SK-N-SH (cell line): ENCODE measurements around the gene HOTAIR. TPM values are rescaled to one million over a fixed set of nuclear protein-coding genes. Genes with fewer than 3 reads are reported as not detected.
A peak's percentile ranks its signal among the peaks of the same experiment; 100 is the strongest.

Experiments
- CTCF ChIA-PET: fragments of 300-600, 350-600 bp; formaldehyde crosslinking; extraction: SDS; loops from one replicate; lab custom pipeline; 2021; lab: Yijun Ruan, JAX
- POLR2A ChIA-PET: fragments of 350-600 bp; sonication (Branson Sonifier 250); formaldehyde crosslinking; extraction: SDS; loops from one replicate; lab custom pipeline; 2020; ENCODE audit warnings: antibody characterized with exemption, inconsistent platforms; lab: Yijun Ruan, JAX
- DNase-seq: peaks from one replicate; pipeline ENCODE4 v3.0.0; 2012
- H2AFZ ChIP-seq: fragments of 200-600 bp; sonication (generic); 2 replicates; pipeline ENCODE4 v1.8.1; 2016; ENCODE audit warnings: antibody characterized with exemption, mild to moderate bottlenecking, low read depth
- H3F3A ChIP-seq: fragments of 200-600 bp; sonication (generic); replicated peaks from 2 replicates; pipeline ENCODE3; 2016; ENCODE audit warnings: antibody characterized with exemption, mild to moderate bottlenecking; ENCODE audit not compliant: insufficient read depth
- H3K27ac ChIP-seq, 2 experiments: fragments of 200-500 bp in 1 of 2; fragments of 200-600 bp in 1 of 2; sonication (Bioruptor generic) in 1 of 2; sonication (generic), shearing (Covaris generic) in 1 of 2; 2 replicates each; pipeline versions ENCODE4 v1.5.1 to v1.6.1; 2014 to 2016; ENCODE audit warnings: low read depth in 2 of 2, inconsistent platforms in 1 of 2, low read length in 1 of 2, mild to moderate bottlenecking in 1 of 2, mixed read lengths in 1 of 2
- H3K27me3 ChIP-seq: fragments of 200-600 bp; sonication (generic), shearing (Covaris generic); 2 replicates; pipeline ENCODE4 v1.6.1; 2016; ENCODE audit warnings: mixed run types; ENCODE audit not compliant: insufficient read depth
- H3K36me3 ChIP-seq, 2 experiments: fragments of 200-500 bp in 1 of 2; fragments of 200-600 bp in 1 of 2; sonication (Bioruptor generic) in 1 of 2; sonication (generic) in 1 of 2; replicated peaks in 1 of 2; 2 replicates each; pipeline versions ENCODE3 to v1.5.1; 2014 to 2016; ENCODE audit warnings: low read length in 1 of 2, mild to moderate bottlenecking in 1 of 2; ENCODE audit not compliant: insufficient read depth in 2 of 2, control insufficient read depth in 1 of 2
- H3K4me1 ChIP-seq, 2 experiments: fragments of 200-500 bp in 1 of 2; fragments of 200-600 bp in 1 of 2; sonication (Bioruptor generic) in 1 of 2; sonication (generic), shearing (Covaris generic) in 1 of 2; 2 replicates each; pipeline versions ENCODE4 v1.5.1 to v1.6.1; 2014 to 2016; ENCODE audit warnings: low read depth in 1 of 2, low read length in 1 of 2, mixed run types in 1 of 2; ENCODE audit not compliant: insufficient read depth in 2 of 2, control insufficient read depth in 1 of 2
- H3K4me2 ChIP-seq: fragments of 200-600 bp; sonication (generic), shearing (Covaris generic); 2 replicates; pipeline ENCODE4 v1.6.1; 2017; ENCODE audit warnings: mixed run types
- H3K4me3 ChIP-seq, 2 experiments: fragments of 200-500 bp in 1 of 2; fragments of 200-600 bp in 1 of 2; sonication (Bioruptor generic) in 1 of 2; sonication (generic), shearing (Covaris generic) in 1 of 2; 2 replicates each; pipeline versions ENCODE4 v1.5.1 to v1.8.1; 2014 to 2016; ENCODE audit warnings: low read depth in 2 of 2, inconsistent platforms in 1 of 2, low read length in 1 of 2, mild to moderate bottlenecking in 1 of 2, mixed read lengths in 1 of 2, moderate library complexity in 1 of 2
- H3K79me2 ChIP-seq: fragments of 200-600 bp; sonication (generic); 2 replicates; pipeline ENCODE4 v1.8.1; 2017; ENCODE audit warnings: mild to moderate bottlenecking; ENCODE audit not compliant: insufficient read depth
- H3K9ac ChIP-seq: fragments of 200-600 bp; sonication (generic); 2 replicates; pipeline ENCODE4 v1.6.1; 2017; ENCODE audit warnings: mixed run types
- H3K9me2 ChIP-seq: fragments of 200-600 bp; sonication (generic); 2 replicates; pipeline ENCODE4 v1.6.1; 2017; ENCODE audit warnings: mixed run types
- H3K9me3 ChIP-seq: fragments of 200-600 bp; sonication (generic); 2 replicates; pipeline ENCODE4 v1.6.1; 2017; ENCODE audit warnings: mixed run types, mild to moderate bottlenecking, moderate library complexity
- H4K20me1 ChIP-seq: fragments of 200-600 bp; sonication (generic); 2 replicates; pipeline ENCODE4 v1.6.1; 2017; ENCODE audit warnings: mild to moderate bottlenecking, mixed run types; ENCODE audit not compliant: insufficient read depth
- FOSL2 ChIP-seq: IDR thresholded peaks from 2 replicates; pipeline ENCODE4 v1.4.0; 2012; ENCODE audit warnings: low read depth, mild to moderate bottlenecking, moderate library complexity, borderline replicate concordance
- GATA2 ChIP-seq: sonication (generic); formaldehyde crosslinking; IDR thresholded peaks from 2 replicates; pipeline ENCODE4 v1.5.0; 2020; ENCODE audit warnings: mild to moderate bottlenecking, missing genetic modification reagents
- MEF2A ChIP-seq: IDR thresholded peaks from 2 replicates; pipeline ENCODE4 v1.4.0; 2012; ENCODE audit warnings: low read depth, borderline replicate concordance
- POLR2AphosphoS5 ChIP-seq: IDR thresholded peaks from 2 replicates; pipeline ENCODE4 v1.6.1; 2012; ENCODE audit warnings: low read depth, low read length
- TAF1 ChIP-seq: IDR thresholded peaks from 2 replicates; pipeline ENCODE4 v1.6.1; 2012; ENCODE audit warnings: low read depth, mild to moderate bottlenecking, low read length, moderate library complexity, borderline replicate concordance
- YY1 ChIP-seq: IDR thresholded peaks from 2 replicates; pipeline ENCODE4 v1.4.0; 2012; ENCODE audit warnings: low read depth, mild to moderate bottlenecking
- WGBS: methylation state at CpG from one replicate; pipeline ENCODE4 v1.1.6; 2017; ENCODE audit warnings: low lambda C conversion rate; 5-methylcytosine and 5-hydroxymethylcytosine counted together
- polyA plus RNA-seq, 3 experiments: library from polyadenylated mRNA; depleted of rRNA; stranded (reverse); fragments of >200 nt; gene quantifications; 2 replicates each; pipeline ENCODE4 v1.2.3, GENCODE V29; 2012
- TF ChIP-seq, protein P1 (sequence below): IDR thresholded peaks from 2 replicates; pipeline ENCODE4 v1.4.0; 2012; ENCODE audit warnings: low read depth, borderline replicate concordance
- TF ChIP-seq, protein P2 (sequence below): fragments of 150-350 bp; IDR thresholded peaks from 2 replicates; pipeline ENCODE4 v1.6.1; 2016; ENCODE audit warnings: mild to moderate bottlenecking, low read depth, low read length
- TF ChIP-seq, protein P3 (sequence below): fragments of 200-600 bp; sonication (generic); IDR thresholded peaks from 2 replicates; pipeline ENCODE4 v1.6.1; 2017; ENCODE audit warnings: antibody characterized with exemption, mild to moderate bottlenecking, moderate library complexity
- TF ChIP-seq, protein P4 (sequence below): IDR thresholded peaks from 2 replicates; pipeline ENCODE4 v1.6.1; 2012; ENCODE audit warnings: mild to moderate bottlenecking, low read depth, low read length, moderate library complexity
- TF ChIP-seq, protein P5 (sequence below): IDR thresholded peaks from 2 replicates; pipeline ENCODE4 v1.4.0; 2012; ENCODE audit warnings: low read depth, borderline replicate concordance

Gene HOTAIR
- polyA plus RNA-seq, 1 of the 3 experiments (the other 2 are of a cell fraction), result not detected

DNA sequence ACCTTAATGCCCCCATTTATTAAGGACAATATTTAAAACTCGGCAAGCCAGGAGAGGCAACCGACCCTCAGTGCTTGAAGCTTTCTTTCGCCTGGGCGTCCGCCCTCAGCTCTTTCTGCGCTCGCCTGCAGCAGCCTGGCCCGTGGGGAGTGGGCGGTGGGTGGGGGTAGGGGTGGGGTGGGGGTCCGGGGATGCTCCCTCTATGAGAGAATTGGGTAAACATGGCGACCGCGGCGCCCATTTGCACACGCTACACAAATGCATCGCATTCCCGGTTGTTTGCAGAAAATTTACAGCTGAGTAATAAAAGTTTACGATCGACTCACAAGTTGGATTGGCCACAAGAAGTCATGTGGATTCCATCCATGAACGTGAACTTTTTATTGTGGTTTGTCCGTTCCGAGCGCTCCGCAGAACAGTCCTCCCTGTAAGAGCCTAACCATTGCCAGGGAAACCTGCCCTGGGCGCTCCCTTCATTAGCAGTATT, 41.8 kb upstream of the HOTAIR start:
- Histone ChIP-seq H3K9me2 (no peaks in the 10 kb centered on the region), H3K36me3 (no peaks in the 10 kb centered on the region), H3K4me3 (peak overlapping the region; percentile 69 to 85), H3F3A (peaks cover 17% of the 10 kb centered on the region), H3K27me3 (no peaks in the 10 kb centered on the region), H3K4me1 (peaks cover 7 to 36% of the 10 kb centered on the region in 2 experiments; a peak in 2 of 4 replicates), H3K4me2 (peak overlapping the region; percentile 99), H3K27ac (peak overlapping the region; percentile 89 to 99), H4K20me1 (no peaks in the 10 kb centered on the region), H3K9ac (peak overlapping the region; percentile 98; the same call in 1 of the 2 replicates), H2AFZ (peak overlapping the region; percentile 94; the same call in 1 of the 2 replicates), H3K9me3 (no peaks in the 10 kb centered on the region), H3K79me2 (peaks cover 10% of the 10 kb centered on the region; the same call in 1 of the 2 replicates)
- TF ChIP-seq TAF1 (peak; percentile 56; the same call in 1 of the 2 replicates), YY1 (peak; percentile 80; the same call in 1 of the 2 replicates), POLR2AphosphoS5 (peak; percentile 65; the same call in 1 of the 2 replicates), GATA2 (no peak), FOSL2 (no peak), MEF2A (no peak)
- TF ChIP-seq, protein P1, sequence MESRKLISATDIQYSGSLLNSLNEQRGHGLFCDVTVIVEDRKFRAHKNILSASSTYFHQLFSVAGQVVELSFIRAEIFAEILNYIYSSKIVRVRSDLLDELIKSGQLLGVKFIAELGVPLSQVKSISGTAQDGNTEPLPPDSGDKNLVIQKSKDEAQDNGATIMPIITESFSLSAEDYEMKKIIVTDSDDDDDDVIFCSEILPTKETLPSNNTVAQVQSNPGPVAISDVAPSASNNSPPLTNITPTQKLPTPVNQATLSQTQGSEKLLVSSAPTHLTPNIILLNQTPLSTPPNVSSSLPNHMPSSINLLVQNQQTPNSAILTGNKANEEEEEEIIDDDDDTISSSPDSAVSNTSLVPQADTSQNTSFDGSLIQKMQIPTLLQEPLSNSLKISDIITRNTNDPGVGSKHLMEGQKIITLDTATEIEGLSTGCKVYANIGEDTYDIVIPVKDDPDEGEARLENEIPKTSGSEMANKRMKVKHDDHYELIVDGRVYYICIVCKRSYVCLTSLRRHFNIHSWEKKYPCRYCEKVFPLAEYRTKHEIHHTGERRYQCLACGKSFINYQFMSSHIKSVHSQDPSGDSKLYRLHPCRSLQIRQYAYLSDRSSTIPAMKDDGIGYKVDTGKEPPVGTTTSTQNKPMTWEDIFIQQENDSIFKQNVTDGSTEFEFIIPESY, result no peak
- TF ChIP-seq, protein P2, sequence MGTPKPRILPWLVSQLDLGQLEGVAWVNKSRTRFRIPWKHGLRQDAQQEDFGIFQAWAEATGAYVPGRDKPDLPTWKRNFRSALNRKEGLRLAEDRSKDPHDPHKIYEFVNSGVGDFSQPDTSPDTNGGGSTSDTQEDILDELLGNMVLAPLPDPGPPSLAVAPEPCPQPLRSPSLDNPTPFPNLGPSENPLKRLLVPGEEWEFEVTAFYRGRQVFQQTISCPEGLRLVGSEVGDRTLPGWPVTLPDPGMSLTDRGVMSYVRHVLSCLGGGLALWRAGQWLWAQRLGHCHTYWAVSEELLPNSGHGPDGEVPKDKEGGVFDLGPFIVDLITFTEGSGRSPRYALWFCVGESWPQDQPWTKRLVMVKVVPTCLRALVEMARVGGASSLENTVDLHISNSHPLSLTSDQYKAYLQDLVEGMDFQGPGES, result no peak
- TF ChIP-seq, protein P3, sequence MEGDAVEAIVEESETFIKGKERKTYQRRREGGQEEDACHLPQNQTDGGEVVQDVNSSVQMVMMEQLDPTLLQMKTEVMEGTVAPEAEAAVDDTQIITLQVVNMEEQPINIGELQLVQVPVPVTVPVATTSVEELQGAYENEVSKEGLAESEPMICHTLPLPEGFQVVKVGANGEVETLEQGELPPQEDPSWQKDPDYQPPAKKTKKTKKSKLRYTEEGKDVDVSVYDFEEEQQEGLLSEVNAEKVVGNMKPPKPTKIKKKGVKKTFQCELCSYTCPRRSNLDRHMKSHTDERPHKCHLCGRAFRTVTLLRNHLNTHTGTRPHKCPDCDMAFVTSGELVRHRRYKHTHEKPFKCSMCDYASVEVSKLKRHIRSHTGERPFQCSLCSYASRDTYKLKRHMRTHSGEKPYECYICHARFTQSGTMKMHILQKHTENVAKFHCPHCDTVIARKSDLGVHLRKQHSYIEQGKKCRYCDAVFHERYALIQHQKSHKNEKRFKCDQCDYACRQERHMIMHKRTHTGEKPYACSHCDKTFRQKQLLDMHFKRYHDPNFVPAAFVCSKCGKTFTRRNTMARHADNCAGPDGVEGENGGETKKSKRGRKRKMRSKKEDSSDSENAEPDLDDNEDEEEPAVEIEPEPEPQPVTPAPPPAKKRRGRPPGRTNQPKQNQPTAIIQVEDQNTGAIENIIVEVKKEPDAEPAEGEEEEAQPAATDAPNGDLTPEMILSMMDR, result no peak
- TF ChIP-seq, protein P4, sequence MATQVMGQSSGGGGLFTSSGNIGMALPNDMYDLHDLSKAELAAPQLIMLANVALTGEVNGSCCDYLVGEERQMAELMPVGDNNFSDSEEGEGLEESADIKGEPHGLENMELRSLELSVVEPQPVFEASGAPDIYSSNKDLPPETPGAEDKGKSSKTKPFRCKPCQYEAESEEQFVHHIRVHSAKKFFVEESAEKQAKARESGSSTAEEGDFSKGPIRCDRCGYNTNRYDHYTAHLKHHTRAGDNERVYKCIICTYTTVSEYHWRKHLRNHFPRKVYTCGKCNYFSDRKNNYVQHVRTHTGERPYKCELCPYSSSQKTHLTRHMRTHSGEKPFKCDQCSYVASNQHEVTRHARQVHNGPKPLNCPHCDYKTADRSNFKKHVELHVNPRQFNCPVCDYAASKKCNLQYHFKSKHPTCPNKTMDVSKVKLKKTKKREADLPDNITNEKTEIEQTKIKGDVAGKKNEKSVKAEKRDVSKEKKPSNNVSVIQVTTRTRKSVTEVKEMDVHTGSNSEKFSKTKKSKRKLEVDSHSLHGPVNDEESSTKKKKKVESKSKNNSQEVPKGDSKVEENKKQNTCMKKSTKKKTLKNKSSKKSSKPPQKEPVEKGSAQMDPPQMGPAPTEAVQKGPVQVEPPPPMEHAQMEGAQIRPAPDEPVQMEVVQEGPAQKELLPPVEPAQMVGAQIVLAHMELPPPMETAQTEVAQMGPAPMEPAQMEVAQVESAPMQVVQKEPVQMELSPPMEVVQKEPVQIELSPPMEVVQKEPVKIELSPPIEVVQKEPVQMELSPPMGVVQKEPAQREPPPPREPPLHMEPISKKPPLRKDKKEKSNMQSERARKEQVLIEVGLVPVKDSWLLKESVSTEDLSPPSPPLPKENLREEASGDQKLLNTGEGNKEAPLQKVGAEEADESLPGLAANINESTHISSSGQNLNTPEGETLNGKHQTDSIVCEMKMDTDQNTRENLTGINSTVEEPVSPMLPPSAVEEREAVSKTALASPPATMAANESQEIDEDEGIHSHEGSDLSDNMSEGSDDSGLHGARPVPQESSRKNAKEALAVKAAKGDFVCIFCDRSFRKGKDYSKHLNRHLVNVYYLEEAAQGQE, result no peak
- TF ChIP-seq, protein P5, sequence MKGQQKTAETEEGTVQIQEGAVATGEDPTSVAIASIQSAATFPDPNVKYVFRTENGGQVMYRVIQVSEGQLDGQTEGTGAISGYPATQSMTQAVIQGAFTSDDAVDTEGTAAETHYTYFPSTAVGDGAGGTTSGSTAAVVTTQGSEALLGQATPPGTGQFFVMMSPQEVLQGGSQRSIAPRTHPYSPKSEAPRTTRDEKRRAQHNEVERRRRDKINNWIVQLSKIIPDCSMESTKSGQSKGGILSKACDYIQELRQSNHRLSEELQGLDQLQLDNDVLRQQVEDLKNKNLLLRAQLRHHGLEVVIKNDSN, result peak; percentile 28; the same call in 1 of the 2 replicates
- no peak for DNase-seq
- 18% methylated on average over 23 of the region's 25 CpGs for WGBS
- POLR2A ChIA-PET, result interaction anchor here (0.7 to 1.8 kb wide), 3 partner anchors 8 to 88 kb away, joined by 3 to 11 read pairs (median 4); partner anchors contain the start of genes HOXC8 and HOXC9
- CTCF ChIA-PET, result interaction anchor here (0.6 to 24.5 kb wide), 16 partner anchors 10 to 427 kb away, joined by 3 to 568 read pairs (median 5); partner anchors contain the start of genes HOXC10, HOXC4, HOXC5 and HOXC9
